ENCODE data around the gene ZFP36.

ZFP36 gene

GRCh38 chr19:39419003-39419402 lies 12.4 kb downstream of the ZFP36 start:
- no peak for DNase-seq (ENCODE audit: low read depth)

GRCh38 chr19:39420769-39421168 lies 14.1 kb downstream of the ZFP36 start:
- no peak for DNase-seq (ENCODE audit: low read depth)

- no peak for DNase-seq (ENCODE audit: low read depth)
Measured at GRCh38 chr19:39422020-39422419, 15.4 kb downstream of the ZFP36 start.

GRCh38 chr19:39423258-39424086 lies 16.8 kb downstream of the ZFP36 start:
- DNase-seq (ENCODE audit: low read depth) = no peak

GRCh38 chr19:39424934-39425333 lies 18.3 kb downstream of the ZFP36 start:
- no peak for DNase-seq (ENCODE audit: low read depth)

GRCh38 chr19:39425744-39426143 lies 19.1 kb downstream of the ZFP36 start:
- DNase-seq (ENCODE audit: low read depth) = no peak

- DNase-seq (ENCODE audit: low read depth) = no peak
Measured at GRCh38 chr19:39426170-39426569, 19.5 kb downstream of the ZFP36 start.

- no peak for DNase-seq (ENCODE audit: low read depth)
Measured at GRCh38 chr19:39427707-39428106, 21.1 kb downstream of the ZFP36 start.

- DNase-seq (ENCODE audit: low read depth) = no peak
Measured at GRCh38 chr19:39428283-39429112, 21.9 kb downstream of the ZFP36 start.

- no peak for DNase-seq (ENCODE audit: low read depth)
Measured at GRCh38 chr19:39430675-39431593, 24.3 kb downstream of the ZFP36 start.

- no peak for DNase-seq (ENCODE audit: low read depth)
Measured at GRCh38 chr19:39432677-39433025, 26.0 kb downstream of the ZFP36 start.

GRCh38 chr19:39433480-39434079 lies 26.9 kb downstream of the ZFP36 start:
- DNase-seq (ENCODE audit: low read depth) = no peak

GRCh38 chr19:39434123-39435076 lies 27.8 kb downstream of the ZFP36 start:
- no peak for DNase-seq (ENCODE audit: low read depth)

- DNase-seq (ENCODE audit: low read depth) = peak; percentile 95
Measured at GRCh38 chr19:39435499-39436349, 29.1 kb downstream of the ZFP36 start, which contains the start of gene RPS16. TSS of gene RPS16 (minus strand) at chr19:39435949. CDS start at chr19:39435895, 54 bp downstream.

GRCh38 chr19:39436350-39436716 lies 29.7 kb downstream of the ZFP36 start:
- no peak for DNase-seq (ENCODE audit: low read depth)

GRCh38 chr19:39438270-39438934 lies 31.8 kb downstream of the ZFP36 start:
- no peak for DNase-seq (ENCODE audit: low read depth)

GRCh38 chr19:39444598-39445195 lies 38.0 kb downstream of the ZFP36 start:
- no peak for DNase-seq (ENCODE audit: low read depth)

Data from fibroblast of the conjunctiva (primary cell).